ENCODE results near the gene FKBP2.

Gene FKBP2

DNA sequence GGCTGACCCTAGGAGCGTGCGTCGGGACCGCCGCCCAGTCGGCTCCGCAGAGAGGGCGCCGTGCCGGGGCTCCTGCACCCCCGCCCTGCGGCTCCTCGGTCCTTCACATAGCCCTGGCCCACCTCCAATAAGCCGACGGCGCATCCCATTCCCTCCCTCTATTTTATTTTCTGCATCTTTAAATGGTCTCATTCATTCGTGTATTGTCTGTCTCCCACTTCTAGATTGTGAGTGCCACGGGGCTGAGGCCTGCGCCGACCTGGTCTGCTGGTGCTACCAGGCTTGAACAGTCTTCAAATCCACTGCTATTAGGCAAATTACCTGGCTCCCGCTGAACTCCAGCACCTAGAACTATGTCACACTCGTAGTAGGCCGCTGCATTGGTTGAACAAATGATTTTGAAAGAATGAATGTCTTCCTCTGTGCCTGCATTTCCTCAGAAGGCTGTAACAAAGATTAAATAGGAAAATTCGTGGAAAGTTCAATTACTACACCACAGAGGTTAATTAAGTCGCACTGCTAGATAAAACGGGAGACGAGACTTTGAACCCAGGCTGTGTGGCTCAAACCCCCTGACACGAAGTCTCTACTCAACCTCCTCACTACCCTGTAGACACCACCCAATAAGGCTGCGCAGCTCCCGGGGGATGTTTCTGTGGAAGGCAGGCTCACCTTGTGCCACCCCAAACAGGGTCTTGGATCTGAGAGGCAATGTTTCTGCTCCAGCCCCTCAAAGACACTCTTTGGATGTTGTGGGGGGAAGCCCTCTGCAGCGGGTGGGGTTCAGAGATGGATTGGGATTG is 7.0 kb downstream of the FKBP2 start:
- peak overlapping the region; percentile 95 for H3K27ac ChIP-seq
- TF ChIP-seq, protein P1, sequence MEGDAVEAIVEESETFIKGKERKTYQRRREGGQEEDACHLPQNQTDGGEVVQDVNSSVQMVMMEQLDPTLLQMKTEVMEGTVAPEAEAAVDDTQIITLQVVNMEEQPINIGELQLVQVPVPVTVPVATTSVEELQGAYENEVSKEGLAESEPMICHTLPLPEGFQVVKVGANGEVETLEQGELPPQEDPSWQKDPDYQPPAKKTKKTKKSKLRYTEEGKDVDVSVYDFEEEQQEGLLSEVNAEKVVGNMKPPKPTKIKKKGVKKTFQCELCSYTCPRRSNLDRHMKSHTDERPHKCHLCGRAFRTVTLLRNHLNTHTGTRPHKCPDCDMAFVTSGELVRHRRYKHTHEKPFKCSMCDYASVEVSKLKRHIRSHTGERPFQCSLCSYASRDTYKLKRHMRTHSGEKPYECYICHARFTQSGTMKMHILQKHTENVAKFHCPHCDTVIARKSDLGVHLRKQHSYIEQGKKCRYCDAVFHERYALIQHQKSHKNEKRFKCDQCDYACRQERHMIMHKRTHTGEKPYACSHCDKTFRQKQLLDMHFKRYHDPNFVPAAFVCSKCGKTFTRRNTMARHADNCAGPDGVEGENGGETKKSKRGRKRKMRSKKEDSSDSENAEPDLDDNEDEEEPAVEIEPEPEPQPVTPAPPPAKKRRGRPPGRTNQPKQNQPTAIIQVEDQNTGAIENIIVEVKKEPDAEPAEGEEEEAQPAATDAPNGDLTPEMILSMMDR (conservative IDR thresholded peaks at IDR 0.05): no peak

DNA sequence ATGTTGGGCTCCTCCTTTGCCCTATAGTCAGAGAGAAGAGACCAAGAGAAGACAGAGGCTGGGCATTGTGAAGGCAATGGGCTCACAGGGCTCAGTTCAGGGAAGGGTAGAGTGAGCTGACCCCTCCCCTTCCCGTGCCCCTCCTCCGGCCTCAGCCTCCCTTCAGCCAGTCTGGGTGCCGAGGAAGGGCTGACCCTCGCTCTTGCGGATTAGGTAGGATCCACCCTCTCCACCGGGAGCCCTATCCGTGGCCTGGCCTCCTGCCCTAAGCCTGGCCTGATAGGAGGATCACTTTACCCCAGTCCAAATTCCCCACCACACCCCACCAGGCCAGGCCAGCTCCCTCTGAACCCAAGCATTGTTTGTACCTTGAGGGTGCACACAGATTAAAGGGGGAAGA is 7.7 kb downstream of the FKBP2 start:
- peak overlapping the region; percentile 95; the same call in 1 of the 2 replicates for H3K27ac ChIP-seq

DNA sequence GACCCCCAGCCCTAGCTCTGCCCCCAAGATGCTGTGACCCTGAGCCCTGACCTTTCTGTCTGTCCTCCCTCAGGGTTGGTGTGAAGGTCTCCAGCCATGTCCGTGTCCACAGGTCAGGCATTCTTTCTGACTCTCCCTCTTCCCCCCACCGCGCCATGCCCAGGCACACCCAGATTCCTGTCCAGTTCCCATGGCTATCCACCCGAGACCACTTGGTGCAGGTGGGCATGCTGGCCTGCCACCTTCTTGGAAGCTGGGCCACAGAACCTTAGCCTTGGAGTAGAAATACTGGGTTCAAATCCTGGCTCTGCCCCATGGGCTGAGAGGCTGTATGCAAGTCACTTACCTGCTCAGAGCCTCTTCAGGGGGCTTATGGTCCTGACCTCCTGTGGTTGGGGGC is 8.1 kb downstream of the FKBP2 start:
- TF ChIP-seq, protein P1 (conservative IDR thresholded peaks at IDR 0.05): no peak
- peak overlapping the region; percentile 95; the same call in 1 of the 2 replicates for H3K27ac ChIP-seq

More for the DNA sequence above, 7.7 kb downstream of the FKBP2 start:
- TF ChIP-seq, protein P1 (conservative IDR thresholded peaks at IDR 0.05): no peak

DNA sequence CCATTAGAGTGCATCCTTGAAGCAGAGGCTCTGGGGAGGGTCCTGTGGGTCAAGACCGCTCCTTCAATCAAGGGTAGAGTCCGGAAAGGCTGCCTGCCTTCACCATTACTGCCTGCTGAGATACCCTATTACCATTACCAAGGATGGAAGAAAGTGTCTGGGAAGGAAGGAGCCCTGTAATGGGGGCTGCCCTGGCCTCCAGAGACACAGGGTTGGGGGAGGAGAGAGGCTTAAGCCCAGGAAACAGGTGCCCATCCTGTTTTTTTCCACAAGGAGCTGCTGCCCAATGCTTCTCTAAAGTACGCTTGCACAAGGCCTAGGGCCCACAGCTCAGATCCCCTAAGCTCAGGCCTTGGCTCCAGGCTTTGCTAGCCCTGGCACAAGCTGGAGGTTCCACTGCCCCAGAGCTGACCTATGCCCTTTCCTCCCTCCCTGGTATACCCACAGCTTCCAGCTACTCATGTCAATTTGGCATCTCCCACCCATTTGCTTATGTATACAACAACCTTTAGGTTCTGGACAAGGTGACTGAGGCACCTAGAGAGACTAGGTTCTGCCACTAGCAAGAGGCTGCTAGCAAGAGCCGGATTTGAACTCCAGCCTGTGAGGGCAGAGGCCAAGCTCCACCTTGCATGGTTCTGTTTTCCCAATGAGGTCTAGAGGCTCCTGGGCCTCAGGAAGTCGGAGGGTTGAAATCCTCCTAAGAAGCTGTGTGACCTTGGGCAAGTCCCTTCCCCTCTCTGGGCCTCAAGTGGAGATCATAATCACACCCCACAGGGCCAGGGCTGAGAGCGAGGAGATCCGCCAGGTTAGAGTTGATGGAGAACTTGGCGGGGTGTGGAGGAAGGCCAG is 8.9 kb downstream of the FKBP2 start:
- H3K27ac ChIP-seq: peak overlapping the region; percentile 89; the same call in 1 of the 2 replicates
- TF ChIP-seq, protein P1 (conservative IDR thresholded peaks at IDR 0.05): no peak

DNA sequence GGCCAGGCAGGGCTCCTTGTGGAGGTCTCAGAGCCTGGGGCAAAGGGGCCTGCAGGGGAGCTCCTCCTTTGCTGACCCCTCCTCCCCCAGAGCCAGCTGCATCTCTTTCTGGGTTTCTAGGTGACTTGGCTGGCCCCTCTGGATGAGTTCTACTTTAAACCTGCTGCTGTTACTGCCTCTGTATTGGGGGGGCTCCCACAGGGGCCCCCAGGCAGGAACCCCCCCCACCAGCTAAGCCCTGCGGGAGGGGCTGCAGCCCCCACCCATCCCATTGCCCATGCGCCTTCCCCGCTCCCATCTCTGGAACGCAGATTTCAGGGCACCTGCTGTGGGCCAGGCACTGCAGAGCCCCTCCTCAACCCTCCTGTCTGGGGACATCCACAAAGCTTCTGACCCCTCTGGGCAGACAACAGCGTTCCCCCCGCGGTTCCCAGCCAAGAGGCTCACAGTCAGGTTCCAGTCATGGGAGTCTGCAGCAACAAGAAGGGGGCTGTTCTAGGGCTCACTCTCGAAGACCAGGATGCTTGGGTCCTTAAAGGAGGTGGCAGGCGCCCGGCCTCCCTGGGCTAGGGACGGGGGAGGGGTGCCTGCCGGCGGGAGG is 9.6 kb downstream of the FKBP2 start:
- peak overlapping the region; percentile 89 for H3K27ac ChIP-seq
- TF ChIP-seq, protein P1 (conservative IDR thresholded peaks at IDR 0.05): no peak

DNA sequence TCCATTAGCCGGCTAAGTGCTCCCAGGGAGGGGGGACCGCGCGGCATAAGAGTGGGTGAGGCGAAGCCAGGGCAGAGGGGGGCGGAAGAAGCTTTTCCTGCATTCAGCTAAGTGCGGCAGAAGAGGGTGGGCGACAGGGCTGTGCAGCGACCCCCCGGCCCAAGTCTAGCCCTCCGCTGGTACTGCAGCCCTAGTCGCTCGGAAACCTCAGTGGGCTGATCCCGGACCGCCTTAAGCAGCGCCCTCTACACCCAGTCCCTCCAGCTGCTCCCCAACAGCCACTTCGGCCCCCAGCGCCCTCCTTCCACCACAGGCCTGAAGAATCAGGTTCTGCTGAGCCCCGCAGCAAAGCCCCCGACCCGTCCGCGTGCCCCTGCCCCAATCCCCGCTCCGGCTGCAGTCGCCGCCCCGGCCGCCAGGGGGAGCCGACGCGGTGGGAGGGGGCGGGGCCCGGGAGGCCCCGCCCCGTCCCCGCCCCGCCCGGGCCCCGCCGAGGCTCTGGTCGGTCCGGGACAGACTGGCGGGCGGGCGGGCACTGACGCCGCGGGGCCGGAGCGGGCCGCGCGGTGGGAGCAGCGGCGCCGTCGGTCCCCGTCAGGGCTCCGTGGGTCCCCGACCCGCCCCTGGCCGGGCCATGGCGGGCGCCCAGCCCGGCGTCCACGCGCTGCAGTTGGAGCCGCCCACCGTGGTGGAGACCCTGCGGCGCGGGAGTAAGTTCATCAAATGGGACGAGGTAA is 10.3 kb downstream of the FKBP2 start, which contains the start of gene PLCB3:
TSS of gene PLCB3 (plus strand) at position 515 of the 737 bp plus-strand sequence. CDS start at position 635, 120 bp downstream.
- TF ChIP-seq, protein P1 (conservative IDR thresholded peaks at IDR 0.05): peak; percentile 100
- H3K27ac ChIP-seq: peak within 1 kb of the TSS; percentile 89
